Measurements from ENCODE around the gene RRBP1.

Gene RRBP1

GRCh38 chr20:17626217-17627007 is 55.6 kb downstream of the RRBP1 start:
- Histone ChIP-seq H3K9me3 (ENCODE audit: insufficient read depth, low read depth, low read length) (no peaks in the 10 kb centered on the region), H3K4me1 (ENCODE audit: insufficient read depth, low read length, poor library complexity, severe bottlenecking) (no peaks in the 10 kb centered on the region), H2AFZ (ENCODE audit: low read length) (no peak overlapping the region), H3K9ac (ENCODE audit: low read depth, low read length, poor library complexity, severe bottlenecking) (no peak overlapping the region), H3K27me3 (ENCODE audit: insufficient read depth, low read length, poor library complexity, severe bottlenecking) (no peaks in the 10 kb centered on the region), H3K9me2 (replicated peaks; ENCODE audit: low read depth, low read length) (no peaks in the 10 kb centered on the region), H3K36me3 (ENCODE audit: insufficient read depth, low read length) (peaks cover 84% of the 10 kb centered on the region; the same call in 1 of the 2 replicates), H3K4me3 (ENCODE audit: low read length, poor library complexity, severe bottlenecking) (no peak overlapping the region), H4K20me1 (ENCODE audit: insufficient read depth, low read length, poor library complexity, severe bottlenecking) (no peaks in the 10 kb centered on the region), H3K79me2 (ENCODE audit: insufficient read depth, low read length) (no peaks in the 10 kb centered on the region), H3K4me2 (ENCODE audit: low read depth, low read length, poor library complexity, severe bottlenecking) (no peak overlapping the region), H3F3A (ENCODE audit: low read depth) (no peaks in the 10 kb centered on the region)
- no peak for TF ChIP-seq EZH2phosphoT487 (IDR thresholded peaks at IDR 0.05; ENCODE audit: borderline replicate concordance)
- TF ChIP-seq CTCF (conservative IDR thresholded peaks at IDR 0.05; ENCODE audit: low read length), result no peak

- Histone ChIP-seq H3K9me3 (ENCODE audit: insufficient read depth, low read depth, low read length) (no peaks in the 10 kb centered on the region), H3K4me3 (ENCODE audit: low read length, poor library complexity, severe bottlenecking) (no peak overlapping the region), H3K4me2 (ENCODE audit: low read depth, low read length, poor library complexity, severe bottlenecking) (no peak overlapping the region), H3K36me3 (ENCODE audit: insufficient read depth, low read length) (peaks cover 85% of the 10 kb centered on the region; the same call in 1 of the 2 replicates), H3K79me2 (ENCODE audit: insufficient read depth, low read length) (no peaks in the 10 kb centered on the region), H4K20me1 (ENCODE audit: insufficient read depth, low read length, poor library complexity, severe bottlenecking) (no peaks in the 10 kb centered on the region), H3F3A (ENCODE audit: low read depth) (no peaks in the 10 kb centered on the region), H3K27me3 (ENCODE audit: insufficient read depth, low read length, poor library complexity, severe bottlenecking) (no peaks in the 10 kb centered on the region), H2AFZ (ENCODE audit: low read length) (no peak overlapping the region), H3K9ac (ENCODE audit: low read depth, low read length, poor library complexity, severe bottlenecking) (no peak overlapping the region), H3K4me1 (ENCODE audit: insufficient read depth, low read length, poor library complexity, severe bottlenecking) (no peaks in the 10 kb centered on the region), H3K9me2 (replicated peaks; ENCODE audit: low read depth, low read length) (no peaks in the 10 kb centered on the region)
- TF ChIP-seq EZH2phosphoT487 (IDR thresholded peaks at IDR 0.05; ENCODE audit: borderline replicate concordance) (no peak), CTCF (conservative IDR thresholded peaks at IDR 0.05; ENCODE audit: low read length) (no peak)
Measured at GRCh38 chr20:17625246-17626051, 56.6 kb downstream of the RRBP1 start.

- Histone ChIP-seq H3K79me2 (ENCODE audit: insufficient read depth, low read length) (no peaks in the 10 kb centered on the region), H4K20me1 (ENCODE audit: insufficient read depth, low read length, poor library complexity, severe bottlenecking) (no peaks in the 10 kb centered on the region), H3K27me3 (ENCODE audit: insufficient read depth, low read length, poor library complexity, severe bottlenecking) (no peaks in the 10 kb centered on the region), H3K36me3 (ENCODE audit: insufficient read depth, low read length) (peaks cover 85% of the 10 kb centered on the region; the same call in 1 of the 2 replicates), H3K4me3 (ENCODE audit: low read length, poor library complexity, severe bottlenecking) (no peak overlapping the region), H3K4me2 (ENCODE audit: low read depth, low read length, poor library complexity, severe bottlenecking) (no peak overlapping the region), H2AFZ (ENCODE audit: low read length) (no peak overlapping the region), H3K9ac (ENCODE audit: low read depth, low read length, poor library complexity, severe bottlenecking) (no peak overlapping the region), H3K9me2 (replicated peaks; ENCODE audit: low read depth, low read length) (no peaks in the 10 kb centered on the region), H3K4me1 (ENCODE audit: insufficient read depth, low read length, poor library complexity, severe bottlenecking) (no peaks in the 10 kb centered on the region), H3K9me3 (ENCODE audit: insufficient read depth, low read depth, low read length) (no peaks in the 10 kb centered on the region), H3F3A (ENCODE audit: low read depth) (no peaks in the 10 kb centered on the region)
- TF ChIP-seq CTCF (conservative IDR thresholded peaks at IDR 0.05; ENCODE audit: low read length), result no peak
- no peak for TF ChIP-seq EZH2phosphoT487 (IDR thresholded peaks at IDR 0.05; ENCODE audit: borderline replicate concordance)
Measured at GRCh38 chr20:17624551-17625245, 57.3 kb downstream of the RRBP1 start.
